Neural cell (in vitro differentiated cells): ENCODE data around the gene MRRF. TPM values are rescaled to one million over a fixed set of nuclear protein-coding genes. Genes with fewer than 3 reads are reported as not detected.

Experiments used
- H2AFZ ChIP-seq: fragments of 200-600, 300-800 bp; sonication (generic), shearing (Covaris generic); 2 replicates; pipeline ENCODE4 v1.6.0; 2014; ENCODE audit warnings: low read depth, mild to moderate bottlenecking, antibody characterized with exemption, low read length, moderate library complexity
- H3F3A ChIP-seq: fragments of 200-600 bp; shearing (Covaris generic); 2 replicates; pipeline ENCODE4 v1.6.1; 2016; ENCODE audit warnings: mild to moderate bottlenecking, moderate library complexity, mixed read lengths, antibody characterized with exemption, low read length; ENCODE audit not compliant: insufficient read depth, poor library complexity, severe bottlenecking
- H3K27ac ChIP-seq: fragments of 200-600, 300-800 bp; sonication (generic), shearing (Covaris generic); 2 replicates; pipeline ENCODE4 v1.5.1; 2014; ENCODE audit warnings: mild to moderate bottlenecking, low read length, moderate library complexity
- H3K27me3 ChIP-seq: fragments of 300-800, 200-600 bp; sonication (generic), shearing (Covaris generic); 2 replicates; pipeline ENCODE4 v1.6.0; 2014; ENCODE audit warnings: mild to moderate bottlenecking, low read depth, low read length, moderate library complexity; ENCODE audit not compliant: insufficient read depth
- H3K36me3 ChIP-seq: fragments of 300-800, 200-600 bp; sonication (generic), shearing (Covaris generic); 2 replicates; pipeline ENCODE4 v1.5.1; 2014; ENCODE audit warnings: mild to moderate bottlenecking, antibody characterized with exemption, low read length, moderate library complexity; ENCODE audit not compliant: insufficient read depth
- H3K4me2 ChIP-seq: fragments of 300-800, 200-600 bp; sonication (generic), shearing (Covaris generic); 2 replicates; pipeline ENCODE4 v1.6.0; 2014; ENCODE audit warnings: mild to moderate bottlenecking, low read length
- H3K4me3 ChIP-seq: fragments of 300-800, 200-600 bp; sonication (generic), shearing (Covaris generic); 2 replicates; pipeline ENCODE4 v1.5.1; 2014; ENCODE audit warnings: mild to moderate bottlenecking, low read length, moderate library complexity
- H3K79me2 ChIP-seq: fragments of 200-600 bp; shearing (Covaris generic); replicated peaks from 2 replicates; pipeline ENCODE4 v1.6.0; 2014; ENCODE audit warnings: mild to moderate bottlenecking, low read length, moderate library complexity; ENCODE audit not compliant: insufficient read depth
- H3K9ac ChIP-seq: fragments of 300-800, 200-600 bp; sonication (generic), shearing (Covaris generic); 2 replicates; pipeline ENCODE4 v1.6.1; 2016; ENCODE audit warnings: mild to moderate bottlenecking, low read length, mixed read lengths
- H3K9me2 ChIP-seq: fragments of 200-600 bp; shearing (Covaris generic); 2 replicates; pipeline ENCODE4 v1.6.1; 2016; ENCODE audit warnings: mild to moderate bottlenecking, low read length, mixed read lengths; ENCODE audit not compliant: insufficient read depth
- H3K9me3 ChIP-seq: fragments of 200-600, 300-800 bp; sonication (generic), shearing (Covaris generic); 2 replicates; pipeline ENCODE4 v1.6.1; 2016; ENCODE audit warnings: mild to moderate bottlenecking, mixed run types, low read length, moderate library complexity, mixed read lengths
- H4K20me1 ChIP-seq: fragments of 200-600 bp; shearing (Covaris generic); 2 replicates; pipeline ENCODE4 v1.6.1; 2016; ENCODE audit warnings: mild to moderate bottlenecking, mixed run types; ENCODE audit not compliant: insufficient read depth
- EP300 ChIP-seq: fragments of 450-650 bp; conservative IDR thresholded peaks from 2 replicates; pipeline ENCODE4 v1.6.1; 2014; ENCODE audit warnings: antibody characterized with exemption, mild to moderate bottlenecking, moderate library complexity; ENCODE audit not compliant: poor library complexity, severe bottlenecking
- EZH2 ChIP-seq: fragments of 200-600, 300-800 bp; shearing (Covaris generic), sonication (generic); IDR thresholded peaks from 2 replicates; pipeline ENCODE4 v1.6.1; 2014; ENCODE audit warnings: antibody characterized with exemption, low read length, borderline replicate concordance, mild to moderate bottlenecking; ENCODE audit not compliant: insufficient read depth, poor library complexity, severe bottlenecking
- MXI1 ChIP-seq: fragments of 450-650 bp; conservative IDR thresholded peaks from 2 replicates; pipeline ENCODE4 v1.6.1; 2014; ENCODE audit warnings: antibody characterized with exemption, mild to moderate bottlenecking; ENCODE audit not compliant: poor library complexity, severe bottlenecking
- POLR2AphosphoS5 ChIP-seq: IDR thresholded peaks from 2 replicates; pipeline ENCODE4 v1.6.1; 2012
- RAD21 ChIP-seq: fragments of 450-650 bp; conservative IDR thresholded peaks from 2 replicates; pipeline ENCODE4 v1.6.1; 2014; ENCODE audit warnings: antibody characterized with exemption, mild to moderate bottlenecking, moderate library complexity
- SMC3 ChIP-seq: fragments of 450-650 bp; conservative IDR thresholded peaks from 2 replicates; pipeline ENCODE4 v1.6.1; 2014; ENCODE audit warnings: antibody characterized with exemption, mild to moderate bottlenecking, moderate library complexity; ENCODE audit not compliant: poor library complexity
- TAF1 ChIP-seq: IDR thresholded peaks from 2 replicates; pipeline ENCODE4 v1.6.1; 2012; ENCODE audit warnings: low read depth
- polyA plus RNA-seq: library from polyadenylated mRNA; depleted of rRNA; stranded (reverse); fragments of >200 nt; gene quantifications from 2 replicates; pipeline ENCODE4 v1.2.3, GENCODE V29; 2014
- TF ChIP-seq, protein P1 (sequence below): IDR thresholded peaks from 2 replicates; pipeline ENCODE4 v1.6.1; 2012; ENCODE audit warnings: borderline replicate concordance
- TF ChIP-seq, protein P2 (sequence below): fragments of 450-650 bp; IDR thresholded peaks from 2 replicates; pipeline ENCODE4 v1.5.1; 2014; ENCODE audit warnings: antibody characterized with exemption, mild to moderate bottlenecking, moderate library complexity; ENCODE audit not compliant: poor library complexity, severe bottlenecking

MRRF gene
- polyA plus RNA-seq, 1 donor from 2014 or later = 40.7 TPM

DNA sequence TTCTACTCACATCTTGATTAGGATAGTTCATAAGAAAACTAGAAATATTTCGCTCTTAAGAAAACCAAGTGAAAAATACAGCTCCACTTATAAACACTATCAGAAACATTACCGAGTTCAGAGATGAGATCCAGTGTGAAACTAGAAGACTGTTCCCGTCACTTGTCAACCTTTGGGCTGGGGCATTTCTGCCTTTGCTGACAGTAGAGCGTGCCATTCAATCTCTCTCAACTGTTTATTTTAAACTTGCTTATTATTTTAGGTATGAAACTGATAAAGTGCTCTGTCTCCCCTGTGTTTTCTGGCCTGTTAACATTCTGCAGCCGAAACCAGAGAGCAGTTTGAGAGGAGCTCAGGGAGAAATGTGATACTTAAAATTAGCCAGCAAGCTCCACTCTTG lies 16.7 kb downstream of the MRRF start:
- Histone ChIP-seq H3K4me2 (no peak overlapping the region), H3K9ac (no peak overlapping the region), H3K36me3 (no peaks in the 10 kb centered on the region), H3K79me2 (no peaks in the 10 kb centered on the region), H3K27me3 (no peaks in the 10 kb centered on the region), H3F3A (no peaks in the 10 kb centered on the region), H3K9me2 (no peaks in the 10 kb centered on the region), H4K20me1 (no peaks in the 10 kb centered on the region), H3K27ac (no peak overlapping the region), H3K4me3 (no peak overlapping the region), H2AFZ (no peak overlapping the region), H3K9me3 (peaks cover 2% of the 10 kb centered on the region)
- no peak for TF ChIP-seq MXI1
- TF ChIP-seq, protein P1, sequence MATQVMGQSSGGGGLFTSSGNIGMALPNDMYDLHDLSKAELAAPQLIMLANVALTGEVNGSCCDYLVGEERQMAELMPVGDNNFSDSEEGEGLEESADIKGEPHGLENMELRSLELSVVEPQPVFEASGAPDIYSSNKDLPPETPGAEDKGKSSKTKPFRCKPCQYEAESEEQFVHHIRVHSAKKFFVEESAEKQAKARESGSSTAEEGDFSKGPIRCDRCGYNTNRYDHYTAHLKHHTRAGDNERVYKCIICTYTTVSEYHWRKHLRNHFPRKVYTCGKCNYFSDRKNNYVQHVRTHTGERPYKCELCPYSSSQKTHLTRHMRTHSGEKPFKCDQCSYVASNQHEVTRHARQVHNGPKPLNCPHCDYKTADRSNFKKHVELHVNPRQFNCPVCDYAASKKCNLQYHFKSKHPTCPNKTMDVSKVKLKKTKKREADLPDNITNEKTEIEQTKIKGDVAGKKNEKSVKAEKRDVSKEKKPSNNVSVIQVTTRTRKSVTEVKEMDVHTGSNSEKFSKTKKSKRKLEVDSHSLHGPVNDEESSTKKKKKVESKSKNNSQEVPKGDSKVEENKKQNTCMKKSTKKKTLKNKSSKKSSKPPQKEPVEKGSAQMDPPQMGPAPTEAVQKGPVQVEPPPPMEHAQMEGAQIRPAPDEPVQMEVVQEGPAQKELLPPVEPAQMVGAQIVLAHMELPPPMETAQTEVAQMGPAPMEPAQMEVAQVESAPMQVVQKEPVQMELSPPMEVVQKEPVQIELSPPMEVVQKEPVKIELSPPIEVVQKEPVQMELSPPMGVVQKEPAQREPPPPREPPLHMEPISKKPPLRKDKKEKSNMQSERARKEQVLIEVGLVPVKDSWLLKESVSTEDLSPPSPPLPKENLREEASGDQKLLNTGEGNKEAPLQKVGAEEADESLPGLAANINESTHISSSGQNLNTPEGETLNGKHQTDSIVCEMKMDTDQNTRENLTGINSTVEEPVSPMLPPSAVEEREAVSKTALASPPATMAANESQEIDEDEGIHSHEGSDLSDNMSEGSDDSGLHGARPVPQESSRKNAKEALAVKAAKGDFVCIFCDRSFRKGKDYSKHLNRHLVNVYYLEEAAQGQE = no peak
- no peak for TF ChIP-seq POLR2AphosphoS5
- TF ChIP-seq EP300 = no peak
- no peak for TF ChIP-seq EZH2
- TF ChIP-seq TAF1 = no peak
- TF ChIP-seq RAD21 = no peak
- TF ChIP-seq, protein P2, sequence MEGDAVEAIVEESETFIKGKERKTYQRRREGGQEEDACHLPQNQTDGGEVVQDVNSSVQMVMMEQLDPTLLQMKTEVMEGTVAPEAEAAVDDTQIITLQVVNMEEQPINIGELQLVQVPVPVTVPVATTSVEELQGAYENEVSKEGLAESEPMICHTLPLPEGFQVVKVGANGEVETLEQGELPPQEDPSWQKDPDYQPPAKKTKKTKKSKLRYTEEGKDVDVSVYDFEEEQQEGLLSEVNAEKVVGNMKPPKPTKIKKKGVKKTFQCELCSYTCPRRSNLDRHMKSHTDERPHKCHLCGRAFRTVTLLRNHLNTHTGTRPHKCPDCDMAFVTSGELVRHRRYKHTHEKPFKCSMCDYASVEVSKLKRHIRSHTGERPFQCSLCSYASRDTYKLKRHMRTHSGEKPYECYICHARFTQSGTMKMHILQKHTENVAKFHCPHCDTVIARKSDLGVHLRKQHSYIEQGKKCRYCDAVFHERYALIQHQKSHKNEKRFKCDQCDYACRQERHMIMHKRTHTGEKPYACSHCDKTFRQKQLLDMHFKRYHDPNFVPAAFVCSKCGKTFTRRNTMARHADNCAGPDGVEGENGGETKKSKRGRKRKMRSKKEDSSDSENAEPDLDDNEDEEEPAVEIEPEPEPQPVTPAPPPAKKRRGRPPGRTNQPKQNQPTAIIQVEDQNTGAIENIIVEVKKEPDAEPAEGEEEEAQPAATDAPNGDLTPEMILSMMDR = no peak
- TF ChIP-seq SMC3 = no peak

DNA sequence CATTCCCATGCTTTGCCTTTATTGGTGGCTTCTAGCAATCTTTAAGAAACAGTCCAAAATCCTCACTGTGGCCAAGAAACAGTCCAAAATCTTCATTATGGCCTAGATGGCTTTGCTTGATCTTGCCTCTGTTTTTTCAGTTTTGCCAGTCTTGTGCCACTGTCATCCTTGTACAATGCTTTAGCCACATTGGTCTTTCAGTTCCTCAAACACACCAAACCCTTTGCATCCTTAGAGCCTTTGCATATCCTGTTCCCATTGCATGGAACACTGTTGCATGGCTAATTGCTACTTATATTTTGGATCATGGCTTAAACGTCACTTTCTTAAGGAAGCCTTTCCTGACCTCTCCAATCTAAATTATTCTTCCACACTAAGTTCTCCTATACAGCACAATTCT lies 22.1 kb downstream of the MRRF start:
- Histone ChIP-seq H3K36me3 (no peaks in the 10 kb centered on the region), H3K27ac (no peak overlapping the region), H3K4me2 (no peak overlapping the region), H4K20me1 (no peaks in the 10 kb centered on the region), H3K79me2 (no peaks in the 10 kb centered on the region), H3K9ac (no peak overlapping the region), H3K9me3 (no peaks in the 10 kb centered on the region), H3K4me3 (no peak overlapping the region), H3K9me2 (no peaks in the 10 kb centered on the region), H3K27me3 (no peaks in the 10 kb centered on the region), H3F3A (no peaks in the 10 kb centered on the region), H2AFZ (no peak overlapping the region)
- TF ChIP-seq, protein P2 = no peak
- TF ChIP-seq MXI1 (no peak), RAD21 (no peak), EZH2 (no peak), EP300 (no peak), TAF1 (no peak), SMC3 (no peak), POLR2AphosphoS5 (no peak)
- TF ChIP-seq, protein P1 = no peak
